ENCODE data around the gene ING3. TPM values are rescaled to one million over a fixed set of nuclear protein-coding genes. Genes with fewer than 3 reads are reported as not detected.

Gene ING3
- total RNA-seq, 1 experiment from 2014 or later: 9.6 TPM

DNA sequence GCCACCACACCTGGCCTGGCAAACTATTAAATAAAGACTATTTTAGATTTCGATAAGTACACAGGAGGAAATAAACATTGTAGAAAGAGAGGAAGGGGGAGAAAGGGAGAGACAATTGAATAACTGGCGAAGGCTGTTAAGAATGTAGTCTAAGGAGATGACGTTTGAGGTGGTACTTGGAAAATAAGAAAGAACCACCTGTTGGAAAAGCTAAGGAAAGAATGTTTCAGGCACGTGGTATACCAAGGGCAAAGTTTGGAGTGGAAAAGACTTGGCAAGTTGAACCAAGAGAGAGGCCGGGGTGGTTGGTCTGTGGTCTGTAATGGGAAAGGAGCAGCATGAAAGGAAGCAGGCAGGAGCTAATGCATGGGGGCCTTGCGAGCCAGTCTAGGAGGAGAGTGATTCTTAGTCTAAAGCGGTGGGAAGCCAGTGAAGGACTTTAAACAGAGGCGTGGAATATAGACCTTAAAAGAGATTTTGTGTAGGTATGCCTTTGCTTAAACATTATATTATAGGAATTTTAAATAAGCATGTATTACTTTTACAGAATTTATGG is 9.4 kb downstream of the ING3 start:
- Mint-ChIP-seq H3K27me3 (ENCODE audit: unreplicated experiment) (no peaks in the 10 kb centered on the region), H3K9me3 (ENCODE audit: low read depth, unreplicated experiment) (no peaks in the 10 kb centered on the region)
- BruUV-seq (replicated peaks): no TSS peak

GRCh38 chr7:120960714-120961113 is 10.1 kb downstream of the ING3 start:
- H3K36me3 Mint-ChIP-seq (ENCODE audit: insufficient read depth, unreplicated experiment): no peaks in the 10 kb centered on the region
- no peaks in the 10 kb centered on the region for H3K4me1 Mint-ChIP-seq (ENCODE audit: low read depth, unreplicated experiment)
- no peaks in the 10 kb centered on the region for H3K9me3 Mint-ChIP-seq (ENCODE audit: low read depth, unreplicated experiment)
- TF ChIP-seq CTCF (IDR thresholded peaks at IDR 0.05; ENCODE audit: unreplicated experiment): no peak
- CTCF ChIA-PET: no interaction called here
- intact Hi-C loops (cut with micrococcal nuclease; ENCODE audit: unreplicated experiment): no loop called here
- DNase-seq: no peak
- H3K27me3 Mint-ChIP-seq (ENCODE audit: unreplicated experiment): no peaks in the 10 kb centered on the region
- BruUV-seq (replicated peaks): no TSS peak
- H3K4me3 Mint-ChIP-seq (ENCODE audit: low read depth, unreplicated experiment): no peak overlapping the region
- no peak overlapping the region for H3K27ac Mint-ChIP-seq (ENCODE audit: unreplicated experiment)

More for the DNA sequence above, 9.4 kb downstream of the ING3 start:
- Mint-ChIP-seq H3K4me3 (ENCODE audit: low read depth, unreplicated experiment) (no peak overlapping the region), H3K4me1 (ENCODE audit: low read depth, unreplicated experiment) (no peaks in the 10 kb centered on the region), H3K36me3 (ENCODE audit: insufficient read depth, unreplicated experiment) (no peaks in the 10 kb centered on the region), H3K27ac (ENCODE audit: unreplicated experiment) (no peak overlapping the region)
- intact Hi-C loops (cut with micrococcal nuclease; ENCODE audit: unreplicated experiment): no loop called here
- CTCF ChIA-PET: no interaction called here
- no peak for TF ChIP-seq CTCF (IDR thresholded peaks at IDR 0.05; ENCODE audit: unreplicated experiment)
- DNase-seq: no peak

DNA sequence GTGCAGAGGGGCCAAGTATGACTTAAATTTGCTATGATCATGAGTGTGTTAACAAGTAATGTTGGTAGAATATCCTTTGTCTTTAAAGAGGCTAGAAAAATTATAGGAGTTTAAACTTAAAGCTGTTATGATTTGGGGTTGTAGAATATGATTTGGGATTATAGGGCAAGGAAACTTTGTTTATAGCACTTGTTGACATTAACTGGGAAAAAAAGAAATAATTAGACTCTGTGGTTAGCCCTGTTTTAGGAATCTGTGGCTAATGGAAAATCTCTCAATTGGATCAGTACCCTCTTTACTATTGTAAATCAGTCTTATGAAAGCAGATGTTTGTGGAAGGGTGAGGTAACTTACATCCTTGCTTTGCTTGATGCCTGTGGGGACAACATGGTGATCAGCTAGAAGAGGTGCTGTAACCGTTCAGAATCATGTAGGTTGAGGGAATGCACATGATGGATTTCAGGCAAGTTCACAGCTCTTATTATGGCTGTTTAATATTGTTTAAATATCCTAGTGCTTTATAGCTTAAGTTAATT is 11.1 kb downstream of the ING3 start:
- DNase-seq: no peak
- H3K4me1 Mint-ChIP-seq (ENCODE audit: low read depth, unreplicated experiment): no peaks in the 10 kb centered on the region
- CTCF ChIA-PET: interaction anchor here (0.6 kb wide), 1 partner anchor 18 kb away, joined by 3 read pairs; no protein-coding TSS in a partner anchor
- no peak for TF ChIP-seq CTCF (IDR thresholded peaks at IDR 0.05; ENCODE audit: unreplicated experiment)
- no peak overlapping the region for H3K27ac Mint-ChIP-seq (ENCODE audit: unreplicated experiment)
- H3K36me3 Mint-ChIP-seq (ENCODE audit: insufficient read depth, unreplicated experiment): no peaks in the 10 kb centered on the region
- H3K4me3 Mint-ChIP-seq (ENCODE audit: low read depth, unreplicated experiment): no peak overlapping the region
- intact Hi-C loops (cut with micrococcal nuclease; ENCODE audit: unreplicated experiment): no loop called here
- no peaks in the 10 kb centered on the region for H3K9me3 Mint-ChIP-seq (ENCODE audit: low read depth, unreplicated experiment)
- no TSS peak for BruUV-seq (replicated peaks)
- no peaks in the 10 kb centered on the region for H3K27me3 Mint-ChIP-seq (ENCODE audit: unreplicated experiment)

DNA sequence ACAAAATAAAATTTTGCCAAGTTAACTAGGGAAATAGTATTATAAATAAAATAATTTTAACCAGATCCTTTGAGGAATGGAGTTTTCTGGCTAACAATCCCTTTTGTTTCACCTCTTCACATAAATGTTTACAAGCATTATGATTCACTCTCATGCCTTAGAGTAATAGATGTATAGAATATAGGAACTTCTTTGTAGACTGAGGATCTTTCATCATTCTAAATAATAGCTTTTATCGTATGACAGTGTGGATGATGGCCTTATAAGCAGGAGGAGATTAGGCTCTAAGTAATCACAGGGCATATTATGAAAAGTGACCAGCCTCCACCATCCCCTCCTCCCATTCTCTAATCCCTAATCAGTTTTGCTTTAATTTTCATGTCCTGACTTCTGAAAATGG is 13.5 kb downstream of the ING3 start:
- CTCF ChIA-PET: no interaction called here
- H3K4me3 Mint-ChIP-seq (ENCODE audit: low read depth, unreplicated experiment): no peak overlapping the region
- H3K36me3 Mint-ChIP-seq (ENCODE audit: insufficient read depth, unreplicated experiment): no peaks in the 10 kb centered on the region
- no peak overlapping the region for H3K27ac Mint-ChIP-seq (ENCODE audit: unreplicated experiment)
- no peaks in the 10 kb centered on the region for H3K27me3 Mint-ChIP-seq (ENCODE audit: unreplicated experiment)
- BruUV-seq (replicated peaks): no TSS peak
- no peaks in the 10 kb centered on the region for H3K9me3 Mint-ChIP-seq (ENCODE audit: low read depth, unreplicated experiment)
- no peak for DNase-seq
- TF ChIP-seq CTCF (IDR thresholded peaks at IDR 0.05; ENCODE audit: unreplicated experiment): no peak
- intact Hi-C loops (cut with micrococcal nuclease; ENCODE audit: unreplicated experiment): no loop called here
- H3K4me1 Mint-ChIP-seq (ENCODE audit: low read depth, unreplicated experiment): no peaks in the 10 kb centered on the region
